GM23338 (cell line): Measurements from ENCODE around the gene DOCK1. TPM values are rescaled to one million over a fixed set of nuclear protein-coding genes. Genes with fewer than 3 reads are reported as not detected.

Source experiments
- ATAC-seq: fragments of 200-7000 bp; cut with Tn5 transposase; 3 replicates; pipeline ENCODE4 v1.9.1; 2020
- DNase-seq: peaks from one replicate; pipeline ENCODE4 v3.0.0-alpha.2; 2015; ENCODE audit warnings: low spot score
- H2AFZ ChIP-seq: fragments of 200-600 bp; sonication (generic); 2 replicates; pipeline ENCODE4 v1.8.0; 2016; ENCODE audit warnings: antibody characterized with exemption, mild to moderate bottlenecking, moderate library complexity
- H3F3A ChIP-seq: fragments of 200-600 bp; sonication (generic); replicated peaks from 2 replicates; pipeline ENCODE4 v1.8.0; 2017; ENCODE audit warnings: antibody characterized with exemption, mixed run types, low read depth
- H3K27ac ChIP-seq: fragments of 200-600 bp; sonication (generic); 2 replicates; pipeline ENCODE4 v1.6.1; 2016; ENCODE audit warnings: low read depth
- H3K27me3 ChIP-seq: fragments of 200-600 bp; sonication (generic); 2 replicates; pipeline ENCODE4 v1.8.0; 2016; ENCODE audit warnings: mild to moderate bottlenecking, mixed run types, moderate library complexity; ENCODE audit not compliant: insufficient read depth
- H3K36me3 ChIP-seq: fragments of 200-600 bp; sonication (generic); 2 replicates; pipeline ENCODE4 v1.8.0; 2016; ENCODE audit warnings: mild to moderate bottlenecking; ENCODE audit not compliant: insufficient read depth
- H3K4me1 ChIP-seq: fragments of 200-600 bp; sonication (generic); 2 replicates; pipeline ENCODE4 v1.8.0; 2016; ENCODE audit warnings: mild to moderate bottlenecking, moderate library complexity; ENCODE audit not compliant: insufficient read depth
- H3K4me2 ChIP-seq: fragments of 200-600 bp; sonication (generic); 2 replicates; pipeline ENCODE4 v1.7.1; 2017; ENCODE audit warnings: mixed run types
- H3K4me3 ChIP-seq: fragments of 200-600 bp; sonication (generic); 2 replicates; pipeline ENCODE4 v1.6.1; 2016; ENCODE audit warnings: mixed run types
- H3K79me2 ChIP-seq: fragments of 200-600 bp; sonication (generic); replicated peaks from 2 replicates; pipeline ENCODE4 v1.8.0; 2017; ENCODE audit warnings: mild to moderate bottlenecking; ENCODE audit not compliant: insufficient read depth
- H3K9me2 ChIP-seq: fragments of 200-600 bp; sonication (generic); 2 replicates; pipeline ENCODE4 v1.8.0; 2017; ENCODE audit not compliant: insufficient read depth
- H4K20me1 ChIP-seq: fragments of 200-600 bp; sonication (generic); replicated peaks from 2 replicates; pipeline ENCODE4 v1.8.0; 2017; ENCODE audit warnings: mild to moderate bottlenecking; ENCODE audit not compliant: insufficient read depth
- H3K27ac Mint-ChIP-seq: 2 replicates; pipeline ENCODE4 v1.8.0; 2020; ENCODE audit warnings: inconsistent platforms, mild to moderate bottlenecking, moderate library complexity, mixed read lengths
- H3K27me3 Mint-ChIP-seq: 3 replicates; pipeline ENCODE4 v1.8.0; 2022; ENCODE audit warnings: low read depth, mild to moderate bottlenecking, moderate library complexity, mixed read lengths, inconsistent platforms; ENCODE audit not compliant: insufficient read depth, poor library complexity
- H3K36me3 Mint-ChIP-seq: 3 replicates; pipeline ENCODE4 v1.8.0; 2021; ENCODE audit warnings: low read depth, mild to moderate bottlenecking, inconsistent platforms, moderate library complexity, mixed read lengths
- H3K4me1 Mint-ChIP-seq: 3 replicates; pipeline ENCODE4 v1.8.0; 2020; ENCODE audit warnings: mild to moderate bottlenecking, inconsistent platforms, mixed read lengths
- H3K4me3 Mint-ChIP-seq: 3 replicates; pipeline ENCODE4 v1.8.0; 2021; ENCODE audit warnings: moderate library complexity, mild to moderate bottlenecking, inconsistent platforms, mixed read lengths
- H3K9me3 Mint-ChIP-seq: 3 replicates; pipeline ENCODE4 v1.8.0; 2020; ENCODE audit warnings: moderate library complexity, mild to moderate bottlenecking, inconsistent platforms, mixed read lengths
- CREB1 ChIP-seq: fragments of 250-450 bp; sonication (Bioruptor Pico); IDR thresholded peaks from 2 replicates; pipeline ENCODE4 v1.5.0; 2020; ENCODE audit warnings: low read depth, mild to moderate bottlenecking, moderate library complexity
- ETS1 ChIP-seq: IDR thresholded peaks from 2 replicates; pipeline ENCODE4 v1.6.1; 2016; ENCODE audit warnings: antibody characterized with exemption
- EZH2phosphoT487 ChIP-seq: fragments of 200-600 bp; sonication (generic); IDR thresholded peaks from one replicate; pipeline ENCODE4 v1.8.1; 2018; ENCODE audit warnings: antibody characterized with exemption; ENCODE audit not compliant: unreplicated experiment
- JUNB ChIP-seq: IDR thresholded peaks from one replicate; pipeline ENCODE4 v1.6.1; 2016; ENCODE audit warnings: antibody characterized with exemption; ENCODE audit not compliant: unreplicated experiment
- NANOG ChIP-seq: IDR thresholded peaks from 2 replicates; pipeline ENCODE4 v1.6.1; 2016; ENCODE audit warnings: antibody characterized with exemption, borderline replicate concordance
- ZNF114 ChIP-seq: fragments of 250-450 bp; sonication (Bioruptor Pico); IDR thresholded peaks from 2 replicates; pipeline ENCODE4 v1.5.0; 2020; ENCODE audit warnings: mild to moderate bottlenecking, moderate library complexity
- ZNF331 ChIP-seq: fragments of 250-450 bp; sonication (Bioruptor Pico); IDR thresholded peaks from 2 replicates; pipeline ENCODE4 v1.5.0; 2020; ENCODE audit warnings: low read depth, mild to moderate bottlenecking, moderate library complexity
- polyA plus RNA-seq: library from polyadenylated mRNA; unstranded; fragments of >200 nt; fragmentation: Nextera tagmentation; extraction: Ambion mirVana; gene quantifications from 2 replicates; pipeline ENCODE4 v1.2.1, GENCODE V29; 2016
- total RNA-seq: library from RNA; depleted of rRNA; stranded (reverse); fragments of >200 nt; shearing (Covaris generic); gene quantifications from 2 replicates; pipeline ENCODE4 v1.2.3, GENCODE V29; 2014
- TF ChIP-seq, protein P1 (sequence below): fragments of 250-450 bp; sonication (Bioruptor Pico); IDR thresholded peaks from 2 replicates; pipeline ENCODE4 v1.5.0; 2020; ENCODE audit warnings: mild to moderate bottlenecking, moderate library complexity
- TF ChIP-seq, protein P2 (sequence below): IDR thresholded peaks from one replicate; pipeline ENCODE4 v1.6.1; 2018; ENCODE audit warnings: antibody characterized with exemption; ENCODE audit not compliant: unreplicated experiment

DOCK1 gene
- total and polyA plus RNA-seq, 2 experiments from 2014 or later = 13.2 to 55.3 TPM

GRCh38 chr10:127259347-127259746 lies 354.1 kb downstream of the DOCK1 start:
- H3K4me3 ChIP-seq = no peak overlapping the region
- ATAC-seq = no peak
- H3K36me3 Mint-ChIP-seq = peaks cover 30% of the 10 kb centered on the region

DNA sequence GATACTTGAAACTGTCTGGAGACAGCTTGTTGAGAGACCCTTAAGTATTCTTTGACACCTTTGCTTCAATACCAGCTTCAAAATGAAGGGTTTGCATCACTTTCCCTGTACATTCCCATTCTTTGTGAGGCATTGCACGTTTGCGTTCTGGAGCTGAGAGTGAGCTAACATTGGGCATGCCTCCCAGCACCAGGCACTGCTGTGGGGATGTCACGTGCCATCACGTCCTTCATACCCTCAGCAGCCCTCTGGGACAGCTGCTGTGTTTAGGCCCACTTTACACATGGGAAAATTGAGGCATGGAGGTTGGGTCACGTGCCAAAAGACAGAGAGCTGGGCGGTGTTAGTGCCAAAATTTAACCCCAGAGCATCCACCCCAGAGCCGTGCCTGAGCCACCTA lies 357.4 kb downstream of the DOCK1 start:
- Histone ChIP-seq H3K9me2 (no peaks in the 10 kb centered on the region), H3F3A (0 out of 2 replicates have a peak, but pooled peaks cover 4% of the 10 kb centered on the region), H4K20me1 (peaks cover 2% of the 10 kb centered on the region; the same call in 1 of the 2 replicates), H3K4me2 (no peak overlapping the region), H3K36me3 (no peaks in the 10 kb centered on the region), H3K4me1 (no peaks in the 10 kb centered on the region), H3K27ac (no peak overlapping the region), H3K27me3 (no peaks in the 10 kb centered on the region), H2AFZ (no peak overlapping the region), H3K79me2 (no peaks in the 10 kb centered on the region), H3K4me3 (no peak overlapping the region)
- ATAC-seq (no peak), DNase-seq (no peak)
- H3K27ac Mint-ChIP-seq = no peak overlapping the region
- peaks cover 30% of the 10 kb centered on the region for H3K36me3 Mint-ChIP-seq
- H3K9me3 Mint-ChIP-seq = peaks cover 19% of the 10 kb centered on the region
- no peak overlapping the region for H3K4me3 Mint-ChIP-seq
- peaks cover 9% of the 10 kb centered on the region for H3K4me1 Mint-ChIP-seq
- H3K27me3 Mint-ChIP-seq = peaks cover 8% of the 10 kb centered on the region
- TF ChIP-seq ZNF114 (CRISPR knock-in tag) (no peak), EZH2phosphoT487 (no peak), JUNB (no peak), NANOG (no peak)
- TF ChIP-seq, protein P1, sequence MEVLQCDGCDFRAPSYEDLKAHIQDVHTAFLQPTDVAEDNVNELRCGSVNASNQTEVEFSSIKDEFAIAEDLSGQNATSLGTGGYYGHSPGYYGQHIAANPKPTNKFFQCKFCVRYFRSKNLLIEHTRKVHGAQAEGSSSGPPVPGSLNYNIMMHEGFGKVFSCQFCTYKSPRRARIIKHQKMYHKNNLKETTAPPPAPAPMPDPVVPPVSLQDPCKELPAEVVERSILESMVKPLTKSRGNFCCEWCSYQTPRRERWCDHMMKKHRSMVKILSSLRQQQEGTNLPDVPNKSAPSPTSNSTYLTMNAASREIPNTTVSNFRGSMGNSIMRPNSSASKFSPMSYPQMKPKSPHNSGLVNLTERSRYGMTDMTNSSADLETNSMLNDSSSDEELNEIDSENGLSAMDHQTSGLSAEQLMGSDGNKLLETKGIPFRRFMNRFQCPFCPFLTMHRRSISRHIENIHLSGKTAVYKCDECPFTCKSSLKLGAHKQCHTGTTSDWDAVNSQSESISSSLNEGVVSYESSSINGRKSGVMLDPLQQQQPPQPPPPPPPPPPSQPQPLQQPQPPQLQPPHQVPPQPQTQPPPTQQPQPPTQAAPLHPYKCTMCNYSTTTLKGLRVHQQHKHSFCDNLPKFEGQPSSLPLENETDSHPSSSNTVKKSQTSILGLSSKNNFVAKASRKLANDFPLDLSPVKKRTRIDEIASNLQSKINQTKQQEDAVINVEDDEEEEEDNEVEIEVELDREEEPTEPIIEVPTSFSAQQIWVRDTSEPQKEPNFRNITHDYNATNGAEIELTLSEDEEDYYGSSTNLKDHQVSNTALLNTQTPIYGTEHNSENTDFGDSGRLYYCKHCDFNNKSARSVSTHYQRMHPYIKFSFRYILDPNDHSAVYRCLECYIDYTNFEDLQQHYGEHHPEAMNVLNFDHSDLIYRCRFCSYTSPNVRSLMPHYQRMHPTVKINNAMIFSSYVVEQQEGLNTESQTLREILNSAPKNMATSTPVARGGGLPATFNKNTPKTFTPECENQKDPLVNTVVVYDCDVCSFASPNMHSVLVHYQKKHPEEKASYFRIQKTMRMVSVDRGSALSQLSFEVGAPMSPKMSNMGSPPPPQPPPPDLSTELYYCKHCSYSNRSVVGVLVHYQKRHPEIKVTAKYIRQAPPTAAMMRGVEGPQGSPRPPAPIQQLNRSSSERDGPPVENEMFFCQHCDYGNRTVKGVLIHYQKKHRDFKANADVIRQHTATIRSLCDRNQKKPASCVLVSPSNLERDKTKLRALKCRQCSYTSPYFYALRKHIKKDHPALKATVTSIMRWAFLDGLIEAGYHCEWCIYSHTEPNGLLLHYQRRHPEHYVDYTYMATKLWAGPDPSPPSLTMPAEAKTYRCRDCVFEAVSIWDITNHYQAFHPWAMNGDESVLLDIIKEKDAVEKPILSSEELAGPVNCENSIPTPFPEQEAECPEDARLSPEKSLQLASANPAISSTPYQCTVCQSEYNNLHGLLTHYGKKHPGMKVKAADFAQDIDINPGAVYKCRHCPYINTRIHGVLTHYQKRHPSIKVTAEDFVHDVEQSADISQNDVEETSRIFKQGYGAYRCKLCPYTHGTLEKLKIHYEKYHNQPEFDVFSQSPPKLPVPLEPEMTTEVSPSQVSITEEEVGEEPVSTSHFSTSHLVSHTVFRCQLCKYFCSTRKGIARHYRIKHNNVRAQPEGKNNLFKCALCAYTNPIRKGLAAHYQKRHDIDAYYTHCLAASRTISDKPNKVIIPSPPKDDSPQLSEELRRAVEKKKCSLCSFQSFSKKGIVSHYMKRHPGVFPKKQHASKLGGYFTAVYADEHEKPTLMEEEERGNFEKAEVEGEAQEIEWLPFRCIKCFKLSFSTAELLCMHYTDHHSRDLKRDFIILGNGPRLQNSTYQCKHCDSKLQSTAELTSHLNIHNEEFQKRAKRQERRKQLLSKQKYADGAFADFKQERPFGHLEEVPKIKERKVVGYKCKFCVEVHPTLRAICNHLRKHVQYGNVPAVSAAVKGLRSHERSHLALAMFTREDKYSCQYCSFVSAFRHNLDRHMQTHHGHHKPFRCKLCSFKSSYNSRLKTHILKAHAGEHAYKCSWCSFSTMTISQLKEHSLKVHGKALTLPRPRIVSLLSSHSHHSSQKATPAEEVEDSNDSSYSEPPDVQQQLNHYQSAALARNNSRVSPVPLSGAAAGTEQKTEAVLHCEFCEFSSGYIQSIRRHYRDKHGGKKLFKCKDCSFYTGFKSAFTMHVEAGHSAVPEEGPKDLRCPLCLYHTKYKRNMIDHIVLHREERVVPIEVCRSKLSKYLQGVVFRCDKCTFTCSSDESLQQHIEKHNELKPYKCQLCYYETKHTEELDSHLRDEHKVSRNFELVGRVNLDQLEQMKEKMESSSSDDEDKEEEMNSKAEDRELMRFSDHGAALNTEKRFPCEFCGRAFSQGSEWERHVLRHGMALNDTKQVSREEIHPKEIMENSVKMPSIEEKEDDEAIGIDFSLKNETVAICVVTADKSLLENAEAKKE (CRISPR knock-in tag) = no peak

More at GRCh38 chr10:127259347-127259746, 354.1 kb downstream of the DOCK1 start:
- H3K9me2 ChIP-seq = no peaks in the 10 kb centered on the region
- peaks cover 8% of the 10 kb centered on the region for H3K27me3 Mint-ChIP-seq
- H3K27ac Mint-ChIP-seq = no peak overlapping the region
- peaks cover 12% of the 10 kb centered on the region for H3K4me1 Mint-ChIP-seq
- no peaks in the 10 kb centered on the region for H3K27me3 ChIP-seq
- H3K36me3 ChIP-seq = no peaks in the 10 kb centered on the region
- 0 out of 2 replicates have a peak, but pooled peaks cover 4% of the 10 kb centered on the region for H3F3A ChIP-seq
- DNase-seq = no peak
- peaks cover 19% of the 10 kb centered on the region for H3K9me3 Mint-ChIP-seq
- no peak overlapping the region for H3K4me3 Mint-ChIP-seq
- no peaks in the 10 kb centered on the region for H3K4me1 ChIP-seq
- H3K79me2 ChIP-seq = no peaks in the 10 kb centered on the region
- peaks cover 6% of the 10 kb centered on the region; the same call in 1 of the 2 replicates for H4K20me1 ChIP-seq
- H2AFZ ChIP-seq = no peak overlapping the region
- no peak overlapping the region for H3K4me2 ChIP-seq
- TF ChIP-seq, protein P2, sequence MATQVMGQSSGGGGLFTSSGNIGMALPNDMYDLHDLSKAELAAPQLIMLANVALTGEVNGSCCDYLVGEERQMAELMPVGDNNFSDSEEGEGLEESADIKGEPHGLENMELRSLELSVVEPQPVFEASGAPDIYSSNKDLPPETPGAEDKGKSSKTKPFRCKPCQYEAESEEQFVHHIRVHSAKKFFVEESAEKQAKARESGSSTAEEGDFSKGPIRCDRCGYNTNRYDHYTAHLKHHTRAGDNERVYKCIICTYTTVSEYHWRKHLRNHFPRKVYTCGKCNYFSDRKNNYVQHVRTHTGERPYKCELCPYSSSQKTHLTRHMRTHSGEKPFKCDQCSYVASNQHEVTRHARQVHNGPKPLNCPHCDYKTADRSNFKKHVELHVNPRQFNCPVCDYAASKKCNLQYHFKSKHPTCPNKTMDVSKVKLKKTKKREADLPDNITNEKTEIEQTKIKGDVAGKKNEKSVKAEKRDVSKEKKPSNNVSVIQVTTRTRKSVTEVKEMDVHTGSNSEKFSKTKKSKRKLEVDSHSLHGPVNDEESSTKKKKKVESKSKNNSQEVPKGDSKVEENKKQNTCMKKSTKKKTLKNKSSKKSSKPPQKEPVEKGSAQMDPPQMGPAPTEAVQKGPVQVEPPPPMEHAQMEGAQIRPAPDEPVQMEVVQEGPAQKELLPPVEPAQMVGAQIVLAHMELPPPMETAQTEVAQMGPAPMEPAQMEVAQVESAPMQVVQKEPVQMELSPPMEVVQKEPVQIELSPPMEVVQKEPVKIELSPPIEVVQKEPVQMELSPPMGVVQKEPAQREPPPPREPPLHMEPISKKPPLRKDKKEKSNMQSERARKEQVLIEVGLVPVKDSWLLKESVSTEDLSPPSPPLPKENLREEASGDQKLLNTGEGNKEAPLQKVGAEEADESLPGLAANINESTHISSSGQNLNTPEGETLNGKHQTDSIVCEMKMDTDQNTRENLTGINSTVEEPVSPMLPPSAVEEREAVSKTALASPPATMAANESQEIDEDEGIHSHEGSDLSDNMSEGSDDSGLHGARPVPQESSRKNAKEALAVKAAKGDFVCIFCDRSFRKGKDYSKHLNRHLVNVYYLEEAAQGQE = no peak
- TF ChIP-seq CREB1 (CRISPR knock-in tag) (no peak), JUNB (no peak), ZNF114 (CRISPR knock-in tag) (no peak), ETS1 (no peak), EZH2phosphoT487 (no peak), ZNF331 (no peak)
- H3K27ac ChIP-seq = no peak overlapping the region
